ENCODE data around the gene NFYB. TPM values are rescaled to one million over a fixed set of nuclear protein-coding genes. Genes with fewer than 3 reads are reported as not detected.

The NFYB gene
- total RNA-seq, 4 donors from 2014 or later: 27.2 to 47.8 (median 38.2) TPM

DNA sequence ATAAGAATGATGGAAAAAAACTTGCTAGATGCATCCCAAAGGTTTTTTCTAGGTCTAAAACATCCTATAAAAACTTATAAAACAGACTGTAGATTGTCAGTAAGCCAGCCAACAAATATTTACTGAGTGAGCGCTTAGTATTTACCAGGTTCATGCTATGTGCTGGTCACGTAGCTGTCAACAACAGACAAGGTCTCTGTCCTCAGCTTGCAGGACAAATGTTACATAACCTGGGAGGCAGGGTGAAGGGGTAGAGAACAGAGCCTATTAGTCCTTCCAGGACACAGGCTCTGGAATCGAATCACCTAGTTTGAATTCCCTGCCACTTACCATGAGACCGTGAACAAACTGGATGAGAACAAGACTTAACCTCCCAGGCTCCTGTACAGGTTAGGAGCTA is 6.4 kb downstream of the NFYB start:
- TF ChIP-seq, protein P1, sequence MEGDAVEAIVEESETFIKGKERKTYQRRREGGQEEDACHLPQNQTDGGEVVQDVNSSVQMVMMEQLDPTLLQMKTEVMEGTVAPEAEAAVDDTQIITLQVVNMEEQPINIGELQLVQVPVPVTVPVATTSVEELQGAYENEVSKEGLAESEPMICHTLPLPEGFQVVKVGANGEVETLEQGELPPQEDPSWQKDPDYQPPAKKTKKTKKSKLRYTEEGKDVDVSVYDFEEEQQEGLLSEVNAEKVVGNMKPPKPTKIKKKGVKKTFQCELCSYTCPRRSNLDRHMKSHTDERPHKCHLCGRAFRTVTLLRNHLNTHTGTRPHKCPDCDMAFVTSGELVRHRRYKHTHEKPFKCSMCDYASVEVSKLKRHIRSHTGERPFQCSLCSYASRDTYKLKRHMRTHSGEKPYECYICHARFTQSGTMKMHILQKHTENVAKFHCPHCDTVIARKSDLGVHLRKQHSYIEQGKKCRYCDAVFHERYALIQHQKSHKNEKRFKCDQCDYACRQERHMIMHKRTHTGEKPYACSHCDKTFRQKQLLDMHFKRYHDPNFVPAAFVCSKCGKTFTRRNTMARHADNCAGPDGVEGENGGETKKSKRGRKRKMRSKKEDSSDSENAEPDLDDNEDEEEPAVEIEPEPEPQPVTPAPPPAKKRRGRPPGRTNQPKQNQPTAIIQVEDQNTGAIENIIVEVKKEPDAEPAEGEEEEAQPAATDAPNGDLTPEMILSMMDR (IDR thresholded peaks at IDR 0.05; ENCODE audit: low read depth): no peak

DNA sequence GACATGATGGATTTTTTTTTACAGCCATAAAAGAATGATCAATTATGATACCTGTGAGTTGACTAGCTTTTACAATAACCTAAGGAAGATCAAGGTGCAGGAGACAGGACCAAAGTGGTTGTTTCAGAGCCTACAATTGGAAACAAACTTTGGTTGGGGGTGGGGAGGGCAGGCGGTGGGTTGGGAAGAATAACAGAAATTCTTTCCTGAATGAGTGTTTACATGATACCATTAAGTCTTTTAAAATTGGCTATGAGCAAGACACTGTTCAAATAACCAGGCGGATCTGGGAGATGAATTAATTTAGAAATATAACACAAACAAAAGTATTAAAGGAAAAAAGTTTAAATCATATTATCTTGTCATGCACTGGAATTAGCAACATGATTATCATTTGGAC is 7.2 kb downstream of the NFYB start:
- TF ChIP-seq, protein P1 (IDR thresholded peaks at IDR 0.05; ENCODE audit: low read depth): no peak

DNA sequence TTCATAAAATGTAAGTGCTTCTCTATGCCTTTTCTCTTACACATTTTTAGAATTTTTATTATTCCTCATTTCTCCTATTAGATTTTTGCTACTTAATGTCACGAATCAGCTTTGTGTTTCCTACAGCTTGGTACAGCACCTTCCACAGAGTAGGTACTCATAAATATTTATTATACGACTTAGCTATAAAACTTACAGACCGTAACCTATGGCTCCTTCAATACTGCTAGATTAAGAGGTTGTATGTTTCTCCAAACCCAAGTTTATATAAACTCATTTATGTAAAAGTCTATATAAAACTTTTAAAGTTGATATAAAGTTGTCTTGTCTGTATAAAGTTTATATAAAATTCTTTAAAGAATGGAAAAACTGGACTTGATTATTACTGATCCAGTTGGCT is 11.5 kb downstream of the NFYB start:
- TF ChIP-seq, protein P1 (IDR thresholded peaks at IDR 0.05; ENCODE audit: low read depth): no peak

DNA sequence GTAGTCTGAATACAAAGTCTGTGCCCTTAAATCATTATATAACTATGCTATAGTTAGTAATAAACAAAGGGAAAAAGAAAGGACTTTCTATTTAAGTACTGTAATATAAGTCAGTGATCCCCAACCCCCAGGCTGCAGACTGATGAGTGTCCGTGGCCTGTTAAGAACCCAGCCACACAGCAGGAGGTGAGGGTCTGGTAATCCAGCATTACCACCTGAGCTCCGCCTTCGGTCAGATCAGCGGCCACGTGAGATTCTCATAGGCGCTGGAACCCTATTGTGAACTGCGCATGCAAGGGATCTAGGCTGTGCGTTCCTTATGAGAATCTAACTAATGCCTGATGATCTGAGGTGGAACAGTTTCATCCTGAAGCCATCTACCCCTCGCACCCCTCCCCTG is 15.7 kb downstream of the NFYB start:
- TF ChIP-seq, protein P1 (IDR thresholded peaks at IDR 0.05; ENCODE audit: low read depth): no peak

DNA sequence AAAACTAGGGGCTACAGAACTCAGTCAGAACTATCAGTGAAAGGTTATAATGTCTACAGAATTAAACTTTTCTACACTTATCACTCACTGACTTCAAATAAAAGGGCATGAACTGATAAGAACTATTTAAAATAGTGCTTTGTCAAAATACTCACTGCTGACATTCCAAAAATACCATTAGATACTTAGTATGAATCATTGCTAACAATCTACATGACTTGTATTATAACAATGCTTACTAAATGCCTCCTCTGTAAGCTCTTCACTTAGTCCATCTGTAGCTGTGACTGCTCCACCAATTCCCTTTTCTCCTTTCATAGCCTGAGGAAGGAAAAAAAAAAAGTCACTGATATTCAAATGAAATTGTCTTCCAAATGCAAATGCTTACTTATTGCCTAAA is 17.0 kb downstream of the NFYB start:
- TF ChIP-seq, protein P1 (IDR thresholded peaks at IDR 0.05; ENCODE audit: low read depth): no peak

DNA sequence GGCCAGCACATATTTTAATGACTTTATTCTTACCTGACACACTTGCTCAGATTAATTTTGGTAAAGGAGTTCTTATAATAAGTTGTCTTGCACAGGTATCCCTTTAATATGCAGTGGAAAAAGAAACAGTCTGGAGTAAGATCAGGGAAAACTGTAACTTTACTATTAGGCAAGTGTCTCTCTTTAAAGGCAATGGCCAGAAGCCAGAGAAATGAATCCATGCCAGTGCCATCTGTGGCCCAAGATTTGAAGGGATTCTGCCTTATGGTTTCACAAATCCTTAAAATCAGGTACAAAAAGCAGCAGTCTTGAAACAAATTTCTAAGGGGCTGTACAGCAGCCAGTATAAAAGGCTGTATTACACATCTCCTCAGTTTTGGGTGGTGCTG is 22.4 kb downstream of the NFYB start:
- TF ChIP-seq, protein P1 (IDR thresholded peaks at IDR 0.05; ENCODE audit: low read depth): no peak

DNA sequence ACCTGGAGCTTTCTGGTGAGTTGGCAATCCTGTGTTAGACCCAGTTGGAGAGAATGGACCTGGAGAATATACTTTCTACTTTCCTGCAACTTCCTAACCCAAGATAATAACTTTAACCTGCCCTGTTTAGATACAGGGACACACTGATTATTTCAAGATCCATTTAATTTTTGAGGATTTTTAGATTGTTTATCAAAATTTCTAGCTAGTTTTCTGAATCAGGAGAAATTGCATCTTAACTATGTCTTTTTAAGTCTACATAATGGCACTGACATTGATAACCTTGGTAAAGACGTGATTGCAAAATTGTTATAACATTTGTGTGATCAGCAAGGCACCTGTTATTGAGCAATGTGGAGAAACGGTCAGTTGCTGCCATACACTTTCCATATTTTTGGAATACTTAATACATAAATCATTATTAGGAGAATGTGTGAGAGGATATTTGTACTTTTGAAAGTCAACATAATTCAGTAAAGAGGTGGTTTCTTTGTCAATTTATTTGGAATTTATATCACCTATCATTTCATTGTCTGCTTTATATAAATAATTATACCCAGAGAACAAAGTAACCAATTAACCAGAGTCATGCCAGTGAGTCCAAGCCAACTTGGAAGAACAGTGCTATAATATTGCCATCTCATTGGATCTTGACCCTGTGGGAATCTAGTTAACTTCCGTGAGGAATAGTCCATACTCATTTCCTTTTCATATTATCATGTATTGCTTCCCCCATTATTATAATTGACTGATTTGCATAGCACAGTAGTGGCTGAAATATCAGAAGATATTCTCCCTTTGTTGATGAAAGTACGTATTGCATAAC is 28.4 kb downstream of the NFYB start:
- TF ChIP-seq, protein P1 (IDR thresholded peaks at IDR 0.05; ENCODE audit: low read depth): no peak

All from subcutaneous adipose tissue (tissue), 4 donors.